ENCODE measurements around the gene DAB2.

DAB2 gene

DNA sequence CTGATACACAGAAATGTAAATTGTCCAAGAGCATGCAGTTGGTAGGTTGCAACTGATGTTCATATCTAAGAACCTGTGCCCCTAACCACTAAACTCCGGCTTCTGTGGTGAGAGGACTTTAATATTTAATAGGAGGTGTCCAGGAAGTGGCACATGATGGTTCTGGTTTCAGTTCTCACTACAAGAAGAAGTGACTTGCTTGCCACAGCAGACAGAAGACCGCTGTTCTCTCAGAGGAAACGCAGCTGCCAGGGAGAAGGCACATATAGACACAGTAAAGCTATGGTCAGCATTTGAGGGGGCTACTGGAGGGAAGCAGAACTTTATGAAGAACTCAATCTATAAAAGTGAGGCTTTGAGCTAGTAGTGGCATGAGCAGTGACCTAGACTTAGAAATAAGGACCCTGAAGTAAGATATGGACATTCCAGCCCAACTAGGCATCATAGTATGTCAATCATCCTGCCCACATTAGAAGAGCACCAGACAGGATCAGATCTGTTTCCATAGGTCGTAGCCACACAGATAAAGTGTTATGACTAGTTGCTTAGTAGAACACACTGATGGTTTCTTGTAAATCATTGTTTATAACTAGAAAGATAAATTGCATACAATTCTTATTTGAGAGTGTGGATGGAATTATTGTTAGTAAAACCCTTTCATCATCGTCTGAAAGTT lies 36.4 kb upstream of the DAB2 start:
- in situ Hi-C loops (cut with HindIII; ENCODE audit: low pct_ligation_motif_present, low sequenced_read_pairs), result no loop called here
- Histone ChIP-seq H3K27ac (no peak overlapping the region), H3K4me3 (ENCODE audit: low read depth, low read length) (no peak overlapping the region), H3K36me3 (replicated peaks) (no peaks in the 10 kb centered on the region), H3K27me3 (replicated peaks) (no peaks in the 10 kb centered on the region)
- DNase-seq, result no peak
- TF ChIP-seq, protein P1, sequence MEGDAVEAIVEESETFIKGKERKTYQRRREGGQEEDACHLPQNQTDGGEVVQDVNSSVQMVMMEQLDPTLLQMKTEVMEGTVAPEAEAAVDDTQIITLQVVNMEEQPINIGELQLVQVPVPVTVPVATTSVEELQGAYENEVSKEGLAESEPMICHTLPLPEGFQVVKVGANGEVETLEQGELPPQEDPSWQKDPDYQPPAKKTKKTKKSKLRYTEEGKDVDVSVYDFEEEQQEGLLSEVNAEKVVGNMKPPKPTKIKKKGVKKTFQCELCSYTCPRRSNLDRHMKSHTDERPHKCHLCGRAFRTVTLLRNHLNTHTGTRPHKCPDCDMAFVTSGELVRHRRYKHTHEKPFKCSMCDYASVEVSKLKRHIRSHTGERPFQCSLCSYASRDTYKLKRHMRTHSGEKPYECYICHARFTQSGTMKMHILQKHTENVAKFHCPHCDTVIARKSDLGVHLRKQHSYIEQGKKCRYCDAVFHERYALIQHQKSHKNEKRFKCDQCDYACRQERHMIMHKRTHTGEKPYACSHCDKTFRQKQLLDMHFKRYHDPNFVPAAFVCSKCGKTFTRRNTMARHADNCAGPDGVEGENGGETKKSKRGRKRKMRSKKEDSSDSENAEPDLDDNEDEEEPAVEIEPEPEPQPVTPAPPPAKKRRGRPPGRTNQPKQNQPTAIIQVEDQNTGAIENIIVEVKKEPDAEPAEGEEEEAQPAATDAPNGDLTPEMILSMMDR (IDR thresholded peaks at IDR 0.05; ENCODE audit: low read depth, low read length, missing control alignments), result no peak

DNA sequence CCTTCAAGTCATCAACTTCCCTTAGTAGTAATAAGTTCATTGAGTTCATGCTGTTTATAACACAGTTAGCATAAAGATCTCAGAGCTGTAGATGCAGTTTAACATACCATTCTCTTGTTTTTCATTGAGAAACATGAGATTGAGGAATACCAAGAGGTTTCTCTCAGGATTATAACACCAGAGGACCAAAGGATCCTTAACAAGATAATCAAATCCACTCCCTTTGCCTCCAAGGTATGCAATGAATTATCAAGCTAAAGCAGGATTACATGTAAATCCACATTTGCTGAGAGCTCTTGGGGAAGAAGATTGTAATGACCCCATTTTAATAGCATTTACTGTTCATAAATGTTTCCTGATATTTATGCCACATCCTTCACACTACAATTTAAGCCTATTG lies 35.1 kb upstream of the DAB2 start:
- Histone ChIP-seq H3K4me3 (ENCODE audit: low read depth, low read length) (no peak overlapping the region), H3K36me3 (replicated peaks) (no peaks in the 10 kb centered on the region), H3K27ac (no peak overlapping the region), H3K27me3 (replicated peaks) (no peaks in the 10 kb centered on the region)
- in situ Hi-C loops (cut with HindIII; ENCODE audit: low pct_ligation_motif_present, low sequenced_read_pairs), result no loop called here
- TF ChIP-seq, protein P1 (IDR thresholded peaks at IDR 0.05; ENCODE audit: low read depth, low read length, missing control alignments), result no peak
- DNase-seq, result no peak

DNA sequence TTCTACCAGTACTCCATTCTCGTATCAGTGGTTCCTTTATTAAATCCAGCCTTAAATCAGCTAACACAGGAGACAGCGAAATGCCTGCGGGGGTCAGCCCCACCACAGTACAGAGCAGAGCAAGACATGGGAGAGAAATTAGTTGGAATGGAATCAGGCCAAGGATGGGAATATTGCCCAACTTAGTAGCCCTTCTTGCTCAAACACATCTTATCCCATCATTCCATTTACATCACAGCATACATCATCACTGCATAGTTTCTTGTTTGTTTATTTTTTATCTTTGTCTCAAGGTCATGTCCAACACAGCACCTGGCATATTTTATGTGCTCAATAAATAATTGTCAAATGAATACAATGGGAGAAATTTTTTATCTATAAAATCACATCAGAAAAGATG lies 34.3 kb upstream of the DAB2 start:
- in situ Hi-C loops (cut with HindIII; ENCODE audit: low pct_ligation_motif_present, low sequenced_read_pairs), result no loop called here
- DNase-seq, result no peak

DNA sequence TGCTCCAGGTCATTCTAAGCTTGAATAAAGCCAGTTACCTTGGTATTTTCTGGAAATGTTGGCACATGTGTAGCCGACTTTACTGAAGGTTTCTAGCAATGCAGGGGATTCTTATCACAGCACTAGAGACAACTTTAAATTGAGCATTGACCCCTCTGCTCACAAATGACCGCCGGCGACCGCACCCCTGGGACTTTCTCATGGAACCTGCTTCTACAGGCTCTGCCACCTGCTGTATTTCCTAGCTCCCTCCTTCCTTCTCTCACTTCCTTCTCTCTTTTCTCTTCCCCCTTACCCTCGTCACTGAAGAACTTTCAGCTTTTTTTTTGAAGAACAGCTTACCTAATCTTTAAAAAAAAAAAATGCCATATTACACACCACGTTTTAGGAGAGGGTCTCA lies 30.9 kb upstream of the DAB2 start:
- in situ Hi-C loops (cut with HindIII; ENCODE audit: low pct_ligation_motif_present, low sequenced_read_pairs), result no loop called here
- H3K27ac ChIP-seq, result no peak overlapping the region
- no peaks in the 10 kb centered on the region for H3K36me3 ChIP-seq (replicated peaks)
- TF ChIP-seq, protein P1 (IDR thresholded peaks at IDR 0.05; ENCODE audit: low read depth, low read length, missing control alignments), result no peak
- H3K27me3 ChIP-seq (replicated peaks), result no peaks in the 10 kb centered on the region
- no peak overlapping the region for H3K4me3 ChIP-seq (ENCODE audit: low read depth, low read length)
- DNase-seq, result no peak

More for the DNA sequence above, 34.3 kb upstream of the DAB2 start:
- Histone ChIP-seq H3K27me3 (replicated peaks) (no peaks in the 10 kb centered on the region), H3K4me3 (ENCODE audit: low read depth, low read length) (no peak overlapping the region), H3K36me3 (replicated peaks) (no peaks in the 10 kb centered on the region), H3K27ac (no peak overlapping the region)
- TF ChIP-seq, protein P1 (IDR thresholded peaks at IDR 0.05; ENCODE audit: low read depth, low read length, missing control alignments), result no peak

DNA sequence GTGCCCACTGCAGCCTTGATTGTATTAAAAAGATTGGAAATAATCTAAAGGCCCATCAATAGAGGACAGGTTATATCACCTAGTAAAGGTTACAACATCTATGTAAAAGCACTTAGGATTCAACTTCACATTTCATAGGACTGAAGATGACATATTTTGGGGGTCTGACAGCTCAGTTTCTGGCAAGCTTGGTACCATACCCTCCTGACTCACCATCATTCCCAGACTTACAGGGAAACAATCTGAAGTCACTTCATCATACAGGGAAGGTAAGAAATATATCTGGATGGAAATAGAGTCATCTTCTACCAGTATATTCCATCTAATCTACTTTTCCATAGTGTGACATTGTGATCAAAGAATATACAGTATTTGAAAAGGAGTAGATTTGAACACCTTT lies 28.8 kb upstream of the DAB2 start:
- in situ Hi-C loops (cut with HindIII; ENCODE audit: low pct_ligation_motif_present, low sequenced_read_pairs), result no loop called here
- Histone ChIP-seq H3K4me3 (ENCODE audit: low read depth, low read length) (no peak overlapping the region), H3K36me3 (replicated peaks) (no peaks in the 10 kb centered on the region), H3K27me3 (replicated peaks) (no peaks in the 10 kb centered on the region), H3K27ac (no peak overlapping the region)
- no peak for DNase-seq
- TF ChIP-seq, protein P1 (IDR thresholded peaks at IDR 0.05; ENCODE audit: low read depth, low read length, missing control alignments), result no peak

DNA sequence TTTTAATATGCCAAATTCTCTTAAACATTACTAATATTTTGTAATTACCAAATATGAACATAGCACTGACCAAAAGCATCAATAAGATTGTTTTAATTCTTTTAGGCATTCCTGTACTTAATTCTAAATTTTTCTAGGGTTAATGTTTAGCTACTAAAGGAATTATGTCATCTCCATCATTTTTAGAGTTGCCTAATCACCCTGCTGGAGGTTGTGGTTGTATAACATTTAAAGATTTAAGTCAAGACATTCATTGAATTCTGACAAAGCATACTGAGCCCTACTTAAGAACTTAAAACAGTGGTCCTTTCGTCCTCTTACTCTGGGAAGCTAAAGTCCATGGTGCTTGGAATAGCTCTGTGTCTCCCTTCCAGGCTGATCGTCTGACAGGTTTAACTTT lies 28.1 kb upstream of the DAB2 start:
- Histone ChIP-seq H3K36me3 (replicated peaks) (no peaks in the 10 kb centered on the region), H3K27ac (no peak overlapping the region), H3K27me3 (replicated peaks) (no peaks in the 10 kb centered on the region), H3K4me3 (ENCODE audit: low read depth, low read length) (no peak overlapping the region)
- in situ Hi-C loops (cut with HindIII; ENCODE audit: low pct_ligation_motif_present, low sequenced_read_pairs), result no loop called here
- TF ChIP-seq, protein P1 (IDR thresholded peaks at IDR 0.05; ENCODE audit: low read depth, low read length, missing control alignments), result no peak
- no peak for DNase-seq
